ENCODE measurements around the gene KCNK4.

GRCh38 chr11:64249563-64250414 is 41.3 kb upstream of the KCNK4 start:
- TF ChIP-seq CTCF (conservative IDR thresholded peaks at IDR 0.05; ENCODE audit: low read length), result no peak
- TF ChIP-seq EZH2phosphoT487 (IDR thresholded peaks at IDR 0.05; ENCODE audit: borderline replicate concordance), result no peak

Data from Loucy (cell line).